H1 (cell line): ENCODE measurements around the gene GRIK2. TPM values are rescaled to one million over a fixed set of nuclear protein-coding genes. Genes with fewer than 3 reads are reported as not detected.

Source experiments
- BACH1 ChIP-seq: IDR thresholded peaks from 2 replicates; pipeline ENCODE4 v1.6.1; 2012; ENCODE audit warnings: low read length, improper control_type of control experiment
- BRCA1 ChIP-seq: IDR thresholded peaks from 2 replicates; pipeline ENCODE4 v1.6.1; 2012; ENCODE audit warnings: low read depth, low read length, improper control_type of control experiment
- CBX8 ChIP-seq: fragments of 300-800, 300-1000 bp; sonication (generic); IDR thresholded peaks from 2 replicates; pipeline ENCODE4 v1.7.1; 2016; ENCODE audit warnings: low read depth, low read length, borderline replicate concordance
- CEBPB ChIP-seq: IDR thresholded peaks from 2 replicates; pipeline ENCODE4 v1.6.1; 2012; ENCODE audit warnings: low read depth, low read length
- CREB1 ChIP-seq: IDR thresholded peaks from 2 replicates; pipeline ENCODE4 v1.6.1; 2012; ENCODE audit warnings: inconsistent platforms
- EZH2 ChIP-seq: fragments of 200-600 bp; sonication (generic); IDR thresholded peaks from 2 replicates; pipeline ENCODE4 v1.7.1; 2012; ENCODE audit warnings: low read depth, mild to moderate bottlenecking, moderate library complexity, low read length, inconsistent platforms; ENCODE audit not compliant: severe bottlenecking
- JUN ChIP-seq: IDR thresholded peaks from 2 replicates; pipeline ENCODE4 v1.6.1; 2011; ENCODE audit warnings: low read depth, mild to moderate bottlenecking, improper control_type of control experiment, low read length
- KDM5A ChIP-seq: fragments of 200-600 bp; IDR thresholded peaks from 2 replicates; pipeline ENCODE4 v1.7.1; 2012; ENCODE audit warnings: mild to moderate bottlenecking, low read length, inconsistent platforms, mixed read lengths
- PHF8 ChIP-seq: fragments of 200-600 bp; sonication (generic); conservative IDR thresholded peaks from 2 replicates; pipeline ENCODE4 v1.7.1; 2012; ENCODE audit warnings: low read depth, mild to moderate bottlenecking, inconsistent platforms, low read length, moderate library complexity
- SIRT6 ChIP-seq: IDR thresholded peaks from one replicate; pipeline ENCODE4 v1.7.1; 2012; ENCODE audit warnings: low read length, inconsistent platforms
- polyA plus RNA-seq, 7 experiments: library from polyadenylated mRNA; depleted of rRNA in 3 of 7; stranded (reverse) in 5 of 7; unstranded in 2 of 7; fragments of >200 nt in 5 of 7; fragments of 200-250 nt in 2 of 7; gene quantifications; 1 replicate in 5 of 7; 2 replicates in 1 of 7; 4 replicates in 1 of 7; pipeline versions ENCODE4 v1.2.1 to v1.2.3, GENCODE V29; 2011 to 2013; ENCODE audit warnings: missing spikeins in 2 of 7, mixed read lengths in 2 of 7
- total RNA-seq: library from RNA; stranded (reverse); fragmentation: NEBNext Ultra II Directional; extraction: Animal tissue kit (Norgen Biotek cat#: 25700); gene quantifications from 2 replicates; pipeline ENCODE4 v1.2.1, GENCODE V29; 2021
- TF ChIP-seq, protein P1 (sequence below): fragments of 300-600 bp; sonication (generic); IDR thresholded peaks from 2 replicates; pipeline ENCODE4 v1.7.1; 2012; ENCODE audit warnings: low read length, moderate library complexity, mild to moderate bottlenecking, inconsistent platforms; ENCODE audit not compliant: insufficient replicate concordance
- TF ChIP-seq, protein P2 (sequence below): IDR thresholded peaks from 2 replicates; pipeline ENCODE4 v1.6.1; 2011; ENCODE audit warnings: low read length, improper control_type of control experiment

Gene GRIK2
- total and polyA plus RNA-seq, 2 of the 8 experiments (the other 6 are each of a cell fraction or from before 2014, with no cell fraction given): 1.8 to 2.2 TPM

DNA sequence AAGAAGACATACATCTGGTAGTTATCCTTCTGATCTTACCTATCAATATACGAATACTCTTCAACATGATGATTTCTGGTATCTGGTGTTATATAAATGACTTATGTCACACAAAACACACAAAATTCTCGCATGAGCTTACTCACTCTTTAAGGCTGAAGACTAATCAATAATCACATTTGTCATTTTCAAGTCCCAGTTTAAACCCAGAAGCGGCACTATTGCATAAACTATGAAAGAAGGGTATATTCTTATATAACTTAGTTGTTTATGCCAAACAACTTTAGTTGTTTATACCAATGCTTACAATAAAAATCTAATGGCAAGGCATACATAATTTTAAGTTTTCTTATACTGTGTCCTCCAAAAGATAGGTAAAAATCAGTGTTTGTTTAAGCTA, 293.1 kb downstream of the GRIK2 start (continued):
- TF ChIP-seq, protein P1, sequence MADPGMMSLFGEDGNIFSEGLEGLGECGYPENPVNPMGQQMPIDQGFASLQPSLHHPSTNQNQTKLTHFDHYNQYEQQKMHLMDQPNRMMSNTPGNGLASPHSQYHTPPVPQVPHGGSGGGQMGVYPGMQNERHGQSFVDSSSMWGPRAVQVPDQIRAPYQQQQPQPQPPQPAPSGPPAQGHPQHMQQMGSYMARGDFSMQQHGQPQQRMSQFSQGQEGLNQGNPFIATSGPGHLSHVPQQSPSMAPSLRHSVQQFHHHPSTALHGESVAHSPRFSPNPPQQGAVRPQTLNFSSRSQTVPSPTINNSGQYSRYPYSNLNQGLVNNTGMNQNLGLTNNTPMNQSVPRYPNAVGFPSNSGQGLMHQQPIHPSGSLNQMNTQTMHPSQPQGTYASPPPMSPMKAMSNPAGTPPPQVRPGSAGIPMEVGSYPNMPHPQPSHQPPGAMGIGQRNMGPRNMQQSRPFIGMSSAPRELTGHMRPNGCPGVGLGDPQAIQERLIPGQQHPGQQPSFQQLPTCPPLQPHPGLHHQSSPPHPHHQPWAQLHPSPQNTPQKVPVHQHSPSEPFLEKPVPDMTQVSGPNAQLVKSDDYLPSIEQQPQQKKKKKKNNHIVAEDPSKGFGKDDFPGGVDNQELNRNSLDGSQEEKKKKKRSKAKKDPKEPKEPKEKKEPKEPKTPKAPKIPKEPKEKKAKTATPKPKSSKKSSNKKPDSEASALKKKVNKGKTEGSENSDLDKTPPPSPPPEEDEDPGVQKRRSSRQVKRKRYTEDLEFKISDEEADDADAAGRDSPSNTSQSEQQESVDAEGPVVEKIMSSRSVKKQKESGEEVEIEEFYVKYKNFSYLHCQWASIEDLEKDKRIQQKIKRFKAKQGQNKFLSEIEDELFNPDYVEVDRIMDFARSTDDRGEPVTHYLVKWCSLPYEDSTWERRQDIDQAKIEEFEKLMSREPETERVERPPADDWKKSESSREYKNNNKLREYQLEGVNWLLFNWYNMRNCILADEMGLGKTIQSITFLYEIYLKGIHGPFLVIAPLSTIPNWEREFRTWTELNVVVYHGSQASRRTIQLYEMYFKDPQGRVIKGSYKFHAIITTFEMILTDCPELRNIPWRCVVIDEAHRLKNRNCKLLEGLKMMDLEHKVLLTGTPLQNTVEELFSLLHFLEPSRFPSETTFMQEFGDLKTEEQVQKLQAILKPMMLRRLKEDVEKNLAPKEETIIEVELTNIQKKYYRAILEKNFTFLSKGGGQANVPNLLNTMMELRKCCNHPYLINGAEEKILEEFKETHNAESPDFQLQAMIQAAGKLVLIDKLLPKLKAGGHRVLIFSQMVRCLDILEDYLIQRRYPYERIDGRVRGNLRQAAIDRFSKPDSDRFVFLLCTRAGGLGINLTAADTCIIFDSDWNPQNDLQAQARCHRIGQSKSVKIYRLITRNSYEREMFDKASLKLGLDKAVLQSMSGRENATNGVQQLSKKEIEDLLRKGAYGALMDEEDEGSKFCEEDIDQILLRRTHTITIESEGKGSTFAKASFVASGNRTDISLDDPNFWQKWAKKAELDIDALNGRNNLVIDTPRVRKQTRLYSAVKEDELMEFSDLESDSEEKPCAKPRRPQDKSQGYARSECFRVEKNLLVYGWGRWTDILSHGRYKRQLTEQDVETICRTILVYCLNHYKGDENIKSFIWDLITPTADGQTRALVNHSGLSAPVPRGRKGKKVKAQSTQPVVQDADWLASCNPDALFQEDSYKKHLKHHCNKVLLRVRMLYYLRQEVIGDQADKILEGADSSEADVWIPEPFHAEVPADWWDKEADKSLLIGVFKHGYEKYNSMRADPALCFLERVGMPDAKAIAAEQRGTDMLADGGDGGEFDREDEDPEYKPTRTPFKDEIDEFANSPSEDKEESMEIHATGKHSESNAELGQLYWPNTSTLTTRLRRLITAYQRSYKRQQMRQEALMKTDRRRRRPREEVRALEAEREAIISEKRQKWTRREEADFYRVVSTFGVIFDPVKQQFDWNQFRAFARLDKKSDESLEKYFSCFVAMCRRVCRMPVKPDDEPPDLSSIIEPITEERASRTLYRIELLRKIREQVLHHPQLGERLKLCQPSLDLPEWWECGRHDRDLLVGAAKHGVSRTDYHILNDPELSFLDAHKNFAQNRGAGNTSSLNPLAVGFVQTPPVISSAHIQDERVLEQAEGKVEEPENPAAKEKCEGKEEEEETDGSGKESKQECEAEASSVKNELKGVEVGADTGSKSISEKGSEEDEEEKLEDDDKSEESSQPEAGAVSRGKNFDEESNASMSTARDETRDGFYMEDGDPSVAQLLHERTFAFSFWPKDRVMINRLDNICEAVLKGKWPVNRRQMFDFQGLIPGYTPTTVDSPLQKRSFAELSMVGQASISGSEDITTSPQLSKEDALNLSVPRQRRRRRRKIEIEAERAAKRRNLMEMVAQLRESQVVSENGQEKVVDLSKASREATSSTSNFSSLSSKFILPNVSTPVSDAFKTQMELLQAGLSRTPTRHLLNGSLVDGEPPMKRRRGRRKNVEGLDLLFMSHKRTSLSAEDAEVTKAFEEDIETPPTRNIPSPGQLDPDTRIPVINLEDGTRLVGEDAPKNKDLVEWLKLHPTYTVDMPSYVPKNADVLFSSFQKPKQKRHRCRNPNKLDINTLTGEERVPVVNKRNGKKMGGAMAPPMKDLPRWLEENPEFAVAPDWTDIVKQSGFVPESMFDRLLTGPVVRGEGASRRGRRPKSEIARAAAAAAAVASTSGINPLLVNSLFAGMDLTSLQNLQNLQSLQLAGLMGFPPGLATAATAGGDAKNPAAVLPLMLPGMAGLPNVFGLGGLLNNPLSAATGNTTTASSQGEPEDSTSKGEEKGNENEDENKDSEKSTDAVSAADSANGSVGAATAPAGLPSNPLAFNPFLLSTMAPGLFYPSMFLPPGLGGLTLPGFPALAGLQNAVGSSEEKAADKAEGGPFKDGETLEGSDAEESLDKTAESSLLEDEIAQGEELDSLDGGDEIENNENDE: no peak
- TF ChIP-seq JUN (no peak), KDM5A (no peak), CEBPB (no peak), BRCA1 (no peak), EZH2 (no peak), PHF8 (no peak), CREB1 (no peak), CBX8 (no peak), BACH1 (no peak), SIRT6 (no peak)
- TF ChIP-seq, protein P2, sequence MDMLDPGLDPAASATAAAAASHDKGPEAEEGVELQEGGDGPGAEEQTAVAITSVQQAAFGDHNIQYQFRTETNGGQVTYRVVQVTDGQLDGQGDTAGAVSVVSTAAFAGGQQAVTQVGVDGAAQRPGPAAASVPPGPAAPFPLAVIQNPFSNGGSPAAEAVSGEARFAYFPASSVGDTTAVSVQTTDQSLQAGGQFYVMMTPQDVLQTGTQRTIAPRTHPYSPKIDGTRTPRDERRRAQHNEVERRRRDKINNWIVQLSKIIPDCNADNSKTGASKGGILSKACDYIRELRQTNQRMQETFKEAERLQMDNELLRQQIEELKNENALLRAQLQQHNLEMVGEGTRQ: no peak
